Heart right ventricle (tissue), 16 donors: ENCODE data around the gene KRTDAP. TPM values are rescaled to one million over a fixed set of nuclear protein-coding genes. Genes with fewer than 3 reads are reported as not detected.
A peak's percentile ranks its signal among the peaks of the same experiment; 100 is the strongest.
"Not testable (repeated sequence)": the region's sequence is repeated elsewhere in the genome, so short reads cannot be mapped to it uniquely, and the experiment has no call there.

Experiments
- ATAC-seq, 8 donors: fragments of 200-7000 bp; cut with Tn5 transposase; one replicate each; pipeline ENCODE4 v1.9.1; 2020; ENCODE audit warnings: mild to moderate bottlenecking in 8 of 8, moderate library complexity in 8 of 8, moderate number of reproducible peaks in 1 of 8
- DNase-seq, 2 donors: peaks; one replicate each; pipeline ENCODE4 v3.0.0-alpha.2; 2020
- H3K27ac ChIP-seq, 10 donors: fragments of 200-600 bp; sonication (generic) in 2 of 10; one replicate each; pipeline versions ENCODE4 v1.5.0 to v1.8.0; 2020 to 2022; ENCODE audit warnings: mild to moderate bottlenecking in 3 of 10
- H3K27me3 ChIP-seq, 7 donors: fragments of 200-600 bp; one replicate each; pipeline ENCODE4 v1.8.0; 2021 to 2022; ENCODE audit warnings: mild to moderate bottlenecking in 2 of 7
- H3K36me3 ChIP-seq, 9 donors: fragments of 200-600 bp; sonication (generic) in 1 of 9; one replicate each; pipeline versions ENCODE4 v1.5.0 to v1.8.0; 2020 to 2022; ENCODE audit warnings: mild to moderate bottlenecking in 2 of 9
- H3K4me1 ChIP-seq, 9 donors: fragments of 200-600 bp; sonication (generic) in 1 of 9; one replicate each; pipeline versions ENCODE4 v1.5.0 to v1.8.0; 2020 to 2022; ENCODE audit warnings: mild to moderate bottlenecking in 4 of 9
- H3K4me3 ChIP-seq, 10 donors: fragments of 200-600 bp; sonication (generic) in 2 of 10; one replicate each; pipeline versions ENCODE4 v1.5.0 to v1.8.0; 2020 to 2022; ENCODE audit warnings: mild to moderate bottlenecking in 7 of 10, moderate library complexity in 2 of 10
- H3K9me3 ChIP-seq, 11 donors: fragments of 200-600 bp in 10 of 11; sonication (generic) in 2 of 11; one replicate each; pipeline versions ENCODE4 v1.5.0 to v1.8.0; 2013 to 2022; ENCODE audit warnings: mild to moderate bottlenecking in 2 of 11, control low read depth in 1 of 11, moderate library complexity in 1 of 11
- CTCF ChIP-seq, 9 donors: fragments of 200-600 bp; sonication (generic) in 2 of 9; IDR thresholded peaks; one replicate each; pipeline versions ENCODE4 v1.5.0 to v1.8.0; 2021 to 2022; ENCODE audit warnings: antibody characterized with exemption in 9 of 9, mild to moderate bottlenecking in 5 of 9, moderate library complexity in 1 of 9
- WGBS, 2 donors: extraction: QIAGEN DNeasy Blood & Tissue Kit; methylation state at CpG; one replicate each; pipeline ENCODE4 v1.1.7; 2013; ENCODE audit warnings: inconsistent platforms in 1 of 2; 5-methylcytosine and 5-hydroxymethylcytosine counted together
- intact Hi-C, 10 donors: fragments of 100-400 bp; cut with DNase I; formaldehyde crosslinking; loops; one replicate each; pipeline versions ENCODE4 v1.11.1 to v1.14.2; 2022
- polyA plus RNA-seq, 2 donors: library from polyadenylated mRNA; stranded (reverse); fragments of 200-250 nt; gene quantifications; one replicate each; pipeline ENCODE4 v1.2.3, GENCODE V29; 2013
- total RNA-seq, 10 donors: library from RNA; stranded (reverse); fragmentation: NEBNext Ultra II Directional in 3 of 10; extraction: Animal tissue kit (Norgen Biotek cat#: 25700) in 3 of 10; gene quantifications; one replicate each; pipeline versions ENCODE4 v1.2.1 to v1.2.4, GENCODE V29; 2021 to 2023
- donor health status: Arrhythmogenic right ventricular cardiomyopathy.
- donor health status: ischemic (EF 13 %, LVEDD 7.1; RV severe dilation, severe dysfunction).
- donor health status: healthy with polysubstance abuse.
- donor health status: DM: no; HTN: yes; CAD: no.
- donor health status: DM: no; HTN: no; CAD: no.
- donor health status: ischemic (EF 25% LVEDD 6.9; RV normal size, moderate dysfunction).
- donor health status: ischemic (EF 25% LVEDD 5.7; RV mildly dilated, moderate dysfunction).
- donor health status: healthy.
- donor health status: DM: yes; HTN: yes; CAD: no.
- donor health status: Ischemic cardiomyopathy.
- donor health status: ischemic (EF 35%, LVEDD 5.7; RV mildly dilated, moderate dysfunction).
- donor health status: nonischemic (EF 11% LVEDD 7.7; RV severe dilation, severe dysfunction).
- donor health status: DM: yes; HTN: yes; CAD: no.
- donor health status: PGD.
- donor health status: ischemic (EF 29% LVEDD 5.4; RV normal size, mild dysfunction).
- donor health status: nonischemic (EF 23%, LVEDD 6.1; RV moderate dilation, normal function).

KRTDAP gene
- total and polyA plus RNA-seq, 12 donors = not detected

DNA sequence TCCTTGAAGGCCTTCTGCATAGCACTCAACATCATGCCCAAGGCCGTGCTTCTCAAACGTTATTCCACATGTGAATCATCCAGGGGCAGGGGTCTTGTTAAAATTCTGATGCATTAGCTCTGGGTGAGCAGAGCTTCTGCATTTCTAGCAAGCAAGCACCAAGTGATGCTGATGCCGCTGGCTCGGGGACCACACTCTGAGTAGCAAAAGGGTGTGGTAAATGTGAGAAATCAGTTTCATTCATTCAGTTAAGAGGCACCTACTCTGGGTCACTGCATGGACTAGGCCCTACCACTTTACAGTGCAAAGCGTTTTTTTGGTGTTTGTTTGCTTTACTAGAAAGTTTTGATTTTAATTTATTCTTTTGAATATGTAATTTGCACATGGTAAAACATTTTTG, 7.2 kb downstream of the KRTDAP start:
- H3K27ac ChIP-seq = no peak overlapping the region
- ATAC-seq = no peak
- no peaks in the 10 kb centered on the region for H3K36me3 ChIP-seq
- WGBS, 2 donors = 81 to 90% methylated on average over 5 of the region's 5 CpGs
- no peak for DNase-seq
- peaks cover 0 to 7% (median 2%) of the 10 kb centered on the region in 7 donors for H3K27me3 ChIP-seq
- H3K4me3 ChIP-seq = no peak overlapping the region
- intact Hi-C loops = no loop called here
- no peak for TF ChIP-seq CTCF (IDR thresholded peaks at IDR 0.05)
- no peaks in the 10 kb centered on the region for H3K4me1 ChIP-seq
- H3K9me3 ChIP-seq = no peaks in the 10 kb centered on the region

DNA sequence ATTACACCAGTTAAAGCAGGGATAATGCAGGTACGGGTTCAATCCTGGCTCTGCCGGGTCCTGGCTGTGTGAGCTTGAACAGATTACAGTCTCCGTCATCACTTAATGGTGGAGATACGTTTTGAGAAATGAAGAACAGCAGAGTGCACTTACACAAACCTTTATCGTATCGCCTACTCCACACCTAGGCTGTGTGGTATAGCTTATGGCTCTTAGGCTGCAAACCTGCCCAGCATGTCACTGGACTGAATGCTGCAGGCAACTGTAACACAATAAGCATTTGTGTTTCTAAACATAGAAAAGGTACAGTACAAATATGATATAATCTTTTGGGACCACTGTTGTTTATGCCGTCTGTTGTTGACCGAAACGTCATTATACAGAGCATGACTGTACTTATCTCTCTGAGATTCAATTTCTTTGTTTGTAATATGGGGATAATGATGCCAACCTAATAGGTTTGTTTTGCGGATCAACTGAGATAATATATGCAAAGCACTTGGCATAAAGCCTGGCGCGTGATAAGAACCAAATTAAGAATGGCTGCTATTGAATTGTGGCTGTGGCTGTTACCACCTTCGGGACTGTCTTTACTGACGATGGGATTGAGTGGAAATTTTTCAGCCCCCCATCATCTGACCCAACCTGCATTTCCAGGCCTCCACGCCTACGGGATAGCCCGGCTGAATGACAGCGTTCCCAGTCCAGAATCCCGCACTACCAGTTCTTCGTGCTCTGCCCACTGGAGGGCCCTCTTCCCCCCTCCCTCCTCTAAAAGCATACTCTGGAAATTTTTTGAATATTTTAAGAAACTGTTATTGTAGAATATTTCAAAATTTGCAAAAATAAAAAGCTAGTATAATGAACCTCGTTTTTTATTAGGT, 11.2 kb downstream of the KRTDAP start:
- H3K27me3 ChIP-seq = no peaks in the 10 kb centered on the region
- no peak overlapping the region for H3K27ac ChIP-seq
- peak in 1 of 9 donors; percentile 5 for TF ChIP-seq CTCF (IDR thresholded peaks at IDR 0.05)
- WGBS, 2 donors = 50 to 59% methylated on average over 21 of the region's 21 CpGs
- H3K4me3 ChIP-seq = no peak overlapping the region
- intact Hi-C loops = no loop called here
- H3K36me3 ChIP-seq = no peaks in the 10 kb centered on the region
- no peak for ATAC-seq
- no peaks in the 10 kb centered on the region for H3K4me1 ChIP-seq
- DNase-seq = no peak
- no peaks in the 10 kb centered on the region for H3K9me3 ChIP-seq

GRCh38 chr19:35476149-35476548, 14.1 kb downstream of the KRTDAP start:
- ATAC-seq = no peak
- H3K9me3 ChIP-seq = no peaks in the 10 kb centered on the region
- TF ChIP-seq CTCF (IDR thresholded peaks at IDR 0.05) = no peak
- intact Hi-C loops = no loop called here
- H3K4me3 ChIP-seq = no peak overlapping the region
- no peaks in the 10 kb centered on the region for H3K4me1 ChIP-seq
- H3K36me3 ChIP-seq = no peaks in the 10 kb centered on the region
- H3K27me3 ChIP-seq = no peaks in the 10 kb centered on the region
- no peak overlapping the region for H3K27ac ChIP-seq
- WGBS, 2 donors = 48 to 66% methylated on average over 4 of the region's 4 CpGs
- no peak for DNase-seq

GRCh38 chr19:35474594-35474993, 15.7 kb downstream of the KRTDAP start:
- DNase-seq, H3K9me3 ChIP-seq, H3K27me3 ChIP-seq, ATAC-seq, H3K27ac ChIP-seq, H3K36me3 ChIP-seq, H3K4me1 ChIP-seq, H3K4me3 ChIP-seq: not testable (repeated sequence)
- 88 to 93% methylated on average over 7 of the region's 7 CpGs for WGBS, 2 donors
- intact Hi-C loops = loop anchor here in 2 of 10 donors (5.0 kb wide), 2 partner anchors 52 to 122 kb away; no protein-coding TSS in a partner anchor

DNA sequence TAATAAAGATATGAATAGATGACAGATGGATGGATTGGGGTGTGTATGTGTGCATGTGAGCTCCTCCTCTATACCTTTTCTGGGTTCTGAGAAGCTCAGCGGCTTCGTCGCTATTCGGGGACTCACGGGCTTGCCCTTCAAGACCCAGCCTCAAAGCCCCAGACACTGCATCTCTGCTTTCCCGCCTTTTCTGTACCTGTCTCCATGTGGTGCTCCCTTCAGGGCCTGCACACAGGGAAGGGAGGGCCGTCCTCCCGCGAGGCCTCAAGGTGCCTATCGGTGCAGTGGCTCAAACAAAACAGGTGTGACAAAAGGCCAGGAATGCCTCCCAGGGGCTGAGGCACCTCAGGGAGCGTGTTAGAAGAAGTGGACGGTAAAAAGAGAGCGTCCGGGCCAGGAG, 16.2 kb downstream of the KRTDAP start:
- intact Hi-C loops = loop anchor here in 2 of 10 donors (5.0 kb wide), 2 partner anchors 52 to 122 kb away; no protein-coding TSS in a partner anchor
- no peak overlapping the region for H3K4me3 ChIP-seq
- no peaks in the 10 kb centered on the region for H3K9me3 ChIP-seq
- 93 to 96% methylated on average over 14 of the region's 14 CpGs for WGBS, 2 donors
- H3K36me3 ChIP-seq = no peaks in the 10 kb centered on the region
- H3K27ac ChIP-seq = no peak overlapping the region
- DNase-seq = no peak
- no peak for TF ChIP-seq CTCF (IDR thresholded peaks at IDR 0.05)
- no peaks in the 10 kb centered on the region for H3K27me3 ChIP-seq
- H3K4me1 ChIP-seq = no peaks in the 10 kb centered on the region
- ATAC-seq = no peak
